NB4 (cell line): ENCODE data around the gene AOPEP.

Source experiments
- MYC ChIP-seq: IDR thresholded peaks from 2 replicates; pipeline ENCODE4 v1.6.1; 2011; ENCODE audit warnings: low read depth, low read length
- POLR2A ChIP-seq: IDR thresholded peaks from 2 replicates; pipeline ENCODE4 v1.6.1; 2011; ENCODE audit warnings: mild to moderate bottlenecking; ENCODE audit not compliant: insufficient read length; ENCODE audit errors: extremely low read depth
- TF ChIP-seq, protein P1 (sequence below): IDR thresholded peaks from one replicate; pipeline ENCODE4 v1.5.1; 2012; ENCODE audit warnings: low read depth, low read length
- TF ChIP-seq, protein P2 (sequence below): IDR thresholded peaks from 2 replicates; pipeline ENCODE4 v1.6.1; 2011; ENCODE audit warnings: low read depth, low read length

DNA sequence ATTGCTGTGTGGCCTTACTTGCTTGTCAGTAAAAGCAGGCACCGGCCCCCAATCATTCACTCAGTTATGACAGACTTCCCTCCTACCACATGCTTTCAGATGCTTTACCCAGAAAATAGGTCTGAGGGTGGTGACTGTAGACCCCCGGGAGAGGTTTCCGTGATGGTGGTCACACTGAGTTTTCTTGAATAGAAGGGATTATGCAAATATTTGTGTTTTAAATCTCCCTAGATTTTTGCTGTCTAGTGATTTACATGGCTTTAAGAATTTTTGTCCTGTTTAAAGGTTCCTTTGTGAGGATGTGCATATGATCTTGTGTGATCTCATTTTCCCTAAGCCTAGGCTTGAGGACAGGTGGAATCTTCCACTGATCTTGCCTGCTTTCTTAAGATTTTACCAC lies 309.3 kb downstream of the AOPEP start:
- TF ChIP-seq POLR2A (no peak), MYC (no peak)
- TF ChIP-seq, protein P1, sequence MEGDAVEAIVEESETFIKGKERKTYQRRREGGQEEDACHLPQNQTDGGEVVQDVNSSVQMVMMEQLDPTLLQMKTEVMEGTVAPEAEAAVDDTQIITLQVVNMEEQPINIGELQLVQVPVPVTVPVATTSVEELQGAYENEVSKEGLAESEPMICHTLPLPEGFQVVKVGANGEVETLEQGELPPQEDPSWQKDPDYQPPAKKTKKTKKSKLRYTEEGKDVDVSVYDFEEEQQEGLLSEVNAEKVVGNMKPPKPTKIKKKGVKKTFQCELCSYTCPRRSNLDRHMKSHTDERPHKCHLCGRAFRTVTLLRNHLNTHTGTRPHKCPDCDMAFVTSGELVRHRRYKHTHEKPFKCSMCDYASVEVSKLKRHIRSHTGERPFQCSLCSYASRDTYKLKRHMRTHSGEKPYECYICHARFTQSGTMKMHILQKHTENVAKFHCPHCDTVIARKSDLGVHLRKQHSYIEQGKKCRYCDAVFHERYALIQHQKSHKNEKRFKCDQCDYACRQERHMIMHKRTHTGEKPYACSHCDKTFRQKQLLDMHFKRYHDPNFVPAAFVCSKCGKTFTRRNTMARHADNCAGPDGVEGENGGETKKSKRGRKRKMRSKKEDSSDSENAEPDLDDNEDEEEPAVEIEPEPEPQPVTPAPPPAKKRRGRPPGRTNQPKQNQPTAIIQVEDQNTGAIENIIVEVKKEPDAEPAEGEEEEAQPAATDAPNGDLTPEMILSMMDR, result no peak
- TF ChIP-seq, protein P2, sequence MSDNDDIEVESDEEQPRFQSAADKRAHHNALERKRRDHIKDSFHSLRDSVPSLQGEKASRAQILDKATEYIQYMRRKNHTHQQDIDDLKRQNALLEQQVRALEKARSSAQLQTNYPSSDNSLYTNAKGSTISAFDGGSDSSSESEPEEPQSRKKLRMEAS, result no peak
